ENCODE results near the gene DUSP14.

GRCh38 chr17:37516127-37516571 is 26.5 kb downstream of the DUSP14 start:
- TF ChIP-seq, protein P1, sequence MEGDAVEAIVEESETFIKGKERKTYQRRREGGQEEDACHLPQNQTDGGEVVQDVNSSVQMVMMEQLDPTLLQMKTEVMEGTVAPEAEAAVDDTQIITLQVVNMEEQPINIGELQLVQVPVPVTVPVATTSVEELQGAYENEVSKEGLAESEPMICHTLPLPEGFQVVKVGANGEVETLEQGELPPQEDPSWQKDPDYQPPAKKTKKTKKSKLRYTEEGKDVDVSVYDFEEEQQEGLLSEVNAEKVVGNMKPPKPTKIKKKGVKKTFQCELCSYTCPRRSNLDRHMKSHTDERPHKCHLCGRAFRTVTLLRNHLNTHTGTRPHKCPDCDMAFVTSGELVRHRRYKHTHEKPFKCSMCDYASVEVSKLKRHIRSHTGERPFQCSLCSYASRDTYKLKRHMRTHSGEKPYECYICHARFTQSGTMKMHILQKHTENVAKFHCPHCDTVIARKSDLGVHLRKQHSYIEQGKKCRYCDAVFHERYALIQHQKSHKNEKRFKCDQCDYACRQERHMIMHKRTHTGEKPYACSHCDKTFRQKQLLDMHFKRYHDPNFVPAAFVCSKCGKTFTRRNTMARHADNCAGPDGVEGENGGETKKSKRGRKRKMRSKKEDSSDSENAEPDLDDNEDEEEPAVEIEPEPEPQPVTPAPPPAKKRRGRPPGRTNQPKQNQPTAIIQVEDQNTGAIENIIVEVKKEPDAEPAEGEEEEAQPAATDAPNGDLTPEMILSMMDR (IDR thresholded peaks at IDR 0.05 in 8 of 11, conservative IDR thresholded peaks at IDR 0.05 in 3 of 11), result no peak
- no peak for TF ChIP-seq POLR2AphosphoS5 (IDR thresholded peaks at IDR 0.05)

Measured in spleen (tissue), 7 donors.